Measurements from ENCODE around the gene PRDM10.

- TF ChIP-seq CTCF (IDR thresholded peaks at IDR 0.05) (no peak), POLR2A (IDR thresholded peaks at IDR 0.05) (no peak), POLR2AphosphoS5 (IDR thresholded peaks at IDR 0.05) (no peak)
Observed at GRCh38 chr11:129854232-129854805, 148.3 kb downstream of the PRDM10 start.
